Ureter (tissue), 1 donor: Measurements from ENCODE around the gene EML1. TPM values are rescaled to one million over a fixed set of nuclear protein-coding genes. Genes with fewer than 3 reads are reported as not detected.

Source experiments
- DNase-seq: peaks from one replicate; pipeline ENCODE4 v3.0.0-alpha.2; 2020; ENCODE audit warnings: low spot score
- total RNA-seq: library from RNA; stranded (reverse); gene quantifications from one replicate; pipeline ENCODE4 v1.2.4, GENCODE V29; 2023
- donor health status: DM: yes; HTN: yes; CAD: no.

The EML1 gene
- total RNA-seq, 1 donor from 2014 or later: 34.1 TPM

- no peak for DNase-seq
Observed at GRCh38 chr14:99824776-99825175, 31.6 kb downstream of the EML1 start.

- no peak for DNase-seq
Observed at GRCh38 chr14:99829450-99829849, 36.2 kb downstream of the EML1 start.

- no peak for DNase-seq
Observed at GRCh38 chr14:99831303-99831702, 38.1 kb downstream of the EML1 start.

- DNase-seq: no peak
Observed at GRCh38 chr14:99831903-99832685, 38.9 kb downstream of the EML1 start.

GRCh38 chr14:99837822-99838221 lies 44.6 kb downstream of the EML1 start:
- DNase-seq: no peak

- DNase-seq: no peak
Observed at GRCh38 chr14:99838639-99839134, 45.5 kb downstream of the EML1 start.

- DNase-seq: no peak
Observed at GRCh38 chr14:99839696-99840095, 46.5 kb downstream of the EML1 start.

- DNase-seq: no peak
Observed at GRCh38 chr14:99840265-99840664, 47.1 kb downstream of the EML1 start.

GRCh38 chr14:99840774-99841305 lies 47.6 kb downstream of the EML1 start:
- DNase-seq: no peak

GRCh38 chr14:99841436-99842071 lies 48.3 kb downstream of the EML1 start:
- no peak for DNase-seq

GRCh38 chr14:99842141-99842540 lies 48.9 kb downstream of the EML1 start:
- DNase-seq: no peak

- DNase-seq: no peak
Observed at GRCh38 chr14:99846808-99847207, 53.6 kb downstream of the EML1 start.

- DNase-seq: no peak
Observed at GRCh38 chr14:99850709-99851108, 57.5 kb downstream of the EML1 start.

GRCh38 chr14:99852578-99852977 lies 59.4 kb downstream of the EML1 start:
- no peak for DNase-seq

- no peak for DNase-seq
Observed at GRCh38 chr14:99853206-99853605, 60.0 kb downstream of the EML1 start.

GRCh38 chr14:99854831-99855230 lies 61.6 kb downstream of the EML1 start:
- DNase-seq: no peak

GRCh38 chr14:99855271-99855670 lies 62.1 kb downstream of the EML1 start:
- no peak for DNase-seq

GRCh38 chr14:99857551-99857950 lies 64.3 kb downstream of the EML1 start:
- no peak for DNase-seq

GRCh38 chr14:99860219-99860618 lies 67.0 kb downstream of the EML1 start:
- no peak for DNase-seq

GRCh38 chr14:99862136-99862535 lies 68.9 kb downstream of the EML1 start:
- no peak for DNase-seq

- no peak for DNase-seq
Observed at GRCh38 chr14:99863059-99863458, 69.8 kb downstream of the EML1 start.

GRCh38 chr14:99865408-99865807 lies 72.2 kb downstream of the EML1 start:
- DNase-seq: no peak

- no peak for DNase-seq
Observed at GRCh38 chr14:99870617-99871016, 77.4 kb downstream of the EML1 start.
